Inferior parietal cortex (tissue), 1 donor: Measurements from ENCODE around the gene C1QTNF1.
"Not testable (repeated sequence)": the region's sequence is repeated elsewhere in the genome, so short reads cannot be mapped to it uniquely, and the experiment has no call there.

Experiments used
- DNase-seq: peaks from one replicate; pipeline ENCODE4 v3.0.0-alpha.2; 2016; ENCODE audit errors: extremely low spot score

C1QTNF1 gene

GRCh38 chr17:79052131-79052530 lies 28.2 kb downstream of the C1QTNF1 start:
- no peak for DNase-seq

GRCh38 chr17:79053251-79053925 lies 29.4 kb downstream of the C1QTNF1 start:
- DNase-seq, result no peak

GRCh38 chr17:79054200-79054960 lies 30.4 kb downstream of the C1QTNF1 start:
- no peak for DNase-seq

- DNase-seq, result no peak
Measured at GRCh38 chr17:79055197-79055596, 31.2 kb downstream of the C1QTNF1 start.

GRCh38 chr17:79057737-79058385 lies 33.9 kb downstream of the C1QTNF1 start:
- DNase-seq, result no peak

- no peak for DNase-seq
Measured at GRCh38 chr17:79062691-79063090, 38.7 kb downstream of the C1QTNF1 start.

GRCh38 chr17:79064026-79064425 lies 40.1 kb downstream of the C1QTNF1 start:
- DNase-seq, result no peak

GRCh38 chr17:79065105-79065670 lies 41.2 kb downstream of the C1QTNF1 start:
- peak; percentile 62 for DNase-seq

- no peak for DNase-seq
Measured at GRCh38 chr17:79066963-79067362, 43.0 kb downstream of the C1QTNF1 start.

GRCh38 chr17:79070266-79070880 lies 46.4 kb downstream of the C1QTNF1 start:
- DNase-seq, result no peak

GRCh38 chr17:79071161-79071740 lies 47.3 kb downstream of the C1QTNF1 start:
- no peak for DNase-seq

- DNase-seq, result no peak
Measured at GRCh38 chr17:79072544-79072943, 48.6 kb downstream of the C1QTNF1 start.

GRCh38 chr17:79073016-79073705 lies 49.2 kb downstream of the C1QTNF1 start:
- DNase-seq, result no peak

GRCh38 chr17:79073706-79074088 lies 49.7 kb downstream of the C1QTNF1 start:
- no peak for DNase-seq

GRCh38 chr17:79074121-79074648 lies 50.2 kb downstream of the C1QTNF1 start:
- DNase-seq, result not testable (repeated sequence)

GRCh38 chr17:79074649-79075445 lies 50.9 kb downstream of the C1QTNF1 start, which contains the start of gene ENGASE:
Gene ENGASE (plus strand): TSS chr17:79074824. CDS start chr17:79074945, 121 bp downstream.
- peak; percentile 91 for DNase-seq

- DNase-seq, result no peak
Measured at GRCh38 chr17:79075446-79075750, 51.4 kb downstream of the C1QTNF1 start.

- DNase-seq, result no peak
Measured at GRCh38 chr17:79075861-79076406, 52.0 kb downstream of the C1QTNF1 start.

- DNase-seq, result no peak
Measured at GRCh38 chr17:79077587-79077986, 53.6 kb downstream of the C1QTNF1 start.
